GM21737 (cell line): ENCODE data around the gene ALPG.
"Not testable (repeated sequence)": the region's sequence is repeated elsewhere in the genome, so short reads cannot be mapped to it uniquely, and the experiment has no call there.

Experiments
- ATAC-seq: cut with Tn5 transposase; IDR thresholded peaks from one replicate; pipeline ENCODE4 v1.9.1; 2021; ENCODE audit warnings: mild to moderate bottlenecking, moderate library complexity; ENCODE audit not compliant: unreplicated experiment

The ALPG gene

GRCh38 chr2:232418466-232419244 lies 12.0 kb downstream of the ALPG start:
- ATAC-seq: no peak

- ATAC-seq: no peak
These were observed 12.8 kb downstream of the ALPG start for GRCh38 chr2:232419245-232420072.

- no peak for ATAC-seq
These were observed 13.4 kb downstream of the ALPG start for GRCh38 chr2:232420073-232420454.

- ATAC-seq: no peak
These were observed 14.0 kb downstream of the ALPG start for GRCh38 chr2:232420463-232421188.

- no peak for ATAC-seq
These were observed 14.6 kb downstream of the ALPG start for GRCh38 chr2:232421189-232421785.

GRCh38 chr2:232422051-232422450 lies 15.4 kb downstream of the ALPG start:
- no peak for ATAC-seq

GRCh38 chr2:232422996-232423395 lies 16.4 kb downstream of the ALPG start:
- ATAC-seq: not testable (repeated sequence)

- ATAC-seq: not testable (repeated sequence)
These were observed 16.8 kb downstream of the ALPG start for GRCh38 chr2:232423407-232423806.

GRCh38 chr2:232431705-232432590 lies 25.3 kb downstream of the ALPG start:
- no peak for ATAC-seq

- no peak for ATAC-seq
These were observed 26.0 kb downstream of the ALPG start for GRCh38 chr2:232432598-232433184.

- ATAC-seq: not testable (repeated sequence)
These were observed 27.0 kb downstream of the ALPG start for GRCh38 chr2:232433622-232434021.

- no peak for ATAC-seq
These were observed 27.4 kb downstream of the ALPG start for GRCh38 chr2:232434091-232434490.

GRCh38 chr2:232434563-232435374 lies 28.1 kb downstream of the ALPG start:
- ATAC-seq: no peak

GRCh38 chr2:232435375-232435648 lies 28.7 kb downstream of the ALPG start:
- ATAC-seq: no peak

- no peak for ATAC-seq
These were observed 29.2 kb downstream of the ALPG start for GRCh38 chr2:232435805-232436204.

GRCh38 chr2:232436381-232437194 lies 29.9 kb downstream of the ALPG start:
- no peak for ATAC-seq

GRCh38 chr2:232437195-232437571 lies 30.5 kb downstream of the ALPG start:
- ATAC-seq: no peak

- no peak for ATAC-seq
These were observed 31.4 kb downstream of the ALPG start for GRCh38 chr2:232438091-232438490.
